H9 (cell line): ENCODE measurements around the gene RPL28. TPM values are rescaled to one million over a fixed set of nuclear protein-coding genes. Genes with fewer than 3 reads are reported as not detected.
A peak's percentile ranks its signal among the peaks of the same experiment; 100 is the strongest.

Experiments
- DNase-seq: peaks from one replicate; pipeline ENCODE4 v3.0.0-alpha.2; 2017
- H2AFZ ChIP-seq: one replicate; pipeline ENCODE4 v1.6.1; 2013; ENCODE audit warnings: mild to moderate bottlenecking, low read length, control low read depth, moderate library complexity
- H2AK5ac ChIP-seq: 2 replicates; pipeline ENCODE4 v1.6.1; 2013; ENCODE audit warnings: low read length, control low read depth, mixed read lengths; ENCODE audit not compliant: insufficient read length
- H2BK120ac ChIP-seq: one replicate; pipeline ENCODE4 v1.6.1; 2013; ENCODE audit warnings: low read depth, mild to moderate bottlenecking, low read length, control low read depth, inconsistent platforms; ENCODE audit not compliant: poor library complexity, severe bottlenecking
- H2BK12ac ChIP-seq: 2 replicates; pipeline ENCODE4 v1.6.1; 2013; ENCODE audit warnings: low read length, control low read depth, mixed read lengths, low read depth; ENCODE audit not compliant: insufficient read length
- H2BK15ac ChIP-seq: 2 replicates; pipeline ENCODE4 v1.6.1; 2013; ENCODE audit warnings: low read depth, low read length, control low read depth
- H2BK20ac ChIP-seq: one replicate; pipeline ENCODE4 v1.6.1; 2013; ENCODE audit warnings: low read depth, mild to moderate bottlenecking, low read length, control low read depth, inconsistent platforms; ENCODE audit not compliant: poor library complexity, severe bottlenecking
- H2BK5ac ChIP-seq: 2 replicates; pipeline ENCODE4 v1.6.1; 2013; ENCODE audit warnings: low read length, control low read depth, mixed read lengths; ENCODE audit not compliant: insufficient read length
- H3K14ac ChIP-seq: 2 replicates; pipeline ENCODE4 v1.6.1; 2013; ENCODE audit warnings: low read length, control low read depth; ENCODE audit not compliant: insufficient read depth
- H3K18ac ChIP-seq: 2 replicates; pipeline ENCODE4 v1.6.1; 2013; ENCODE audit warnings: low read depth, mild to moderate bottlenecking, mixed read lengths, low read length, control low read depth; ENCODE audit not compliant: insufficient read length
- H3K23ac ChIP-seq: 2 replicates; pipeline ENCODE4 v1.6.1; 2013; ENCODE audit warnings: low read length, control low read depth, mixed read lengths, low read depth; ENCODE audit not compliant: insufficient read length
- H3K23me2 ChIP-seq: 2 replicates; pipeline ENCODE4 v1.6.1; 2013; ENCODE audit warnings: low read depth, mild to moderate bottlenecking, mixed read lengths, low read length, control low read depth; ENCODE audit not compliant: insufficient read length, poor library complexity, severe bottlenecking
- H3K27ac ChIP-seq: 2 replicates; pipeline ENCODE4 v1.5.1; 2013; ENCODE audit warnings: low read length, control low read depth, mixed read lengths, low read depth; ENCODE audit not compliant: insufficient read length
- H3K27me3 ChIP-seq: 2 replicates; pipeline ENCODE4 v1.6.1; 2013; ENCODE audit warnings: low read length, control low read depth, inconsistent platforms; ENCODE audit not compliant: insufficient read depth
- H3K4ac ChIP-seq: 2 replicates; pipeline ENCODE4 v1.6.1; 2013; ENCODE audit warnings: low read depth, mild to moderate bottlenecking, control low read depth, inconsistent platforms, low read length, moderate library complexity
- H3K4me1 ChIP-seq: 2 replicates; pipeline ENCODE4 v1.6.1; 2013; ENCODE audit warnings: low read length, control low read depth, inconsistent platforms; ENCODE audit not compliant: insufficient read depth
- H3K4me2 ChIP-seq: 2 replicates; pipeline ENCODE4 v1.6.1; 2013; ENCODE audit warnings: low read length, control low read depth, mixed read lengths; ENCODE audit not compliant: insufficient read length, insufficient read depth
- H3K56ac ChIP-seq: 2 replicates; pipeline ENCODE4 v1.6.1; 2013; ENCODE audit warnings: low read depth, mild to moderate bottlenecking, mixed read lengths, low read length, control low read depth; ENCODE audit not compliant: insufficient read length
- H3K79me1 ChIP-seq: 2 replicates; pipeline ENCODE4 v1.6.1; 2013; ENCODE audit warnings: low read depth, mild to moderate bottlenecking, moderate library complexity, low read length, control low read depth, inconsistent platforms; ENCODE audit not compliant: insufficient read depth, poor library complexity, severe bottlenecking
- H3K79me2 ChIP-seq: 2 replicates; pipeline ENCODE4 v1.6.1; 2013; ENCODE audit warnings: low read length, control low read depth, inconsistent platforms; ENCODE audit not compliant: insufficient read depth
- H3K9ac ChIP-seq: 2 replicates; pipeline ENCODE4 v1.6.1; 2013; ENCODE audit warnings: low read length, control low read depth, mixed read lengths; ENCODE audit not compliant: insufficient read length; ENCODE audit errors: extremely low read depth
- H3K9me3 ChIP-seq: one replicate; pipeline ENCODE4 v1.6.1; 2013; ENCODE audit warnings: low read depth, low read length, inconsistent platforms; ENCODE audit not compliant: control insufficient read depth
- H3T11ph ChIP-seq: one replicate; pipeline ENCODE4 v1.6.1; 2013; ENCODE audit warnings: mild to moderate bottlenecking, low read length, control low read depth, inconsistent platforms
- H4K20me1 ChIP-seq: one replicate; pipeline ENCODE4 v1.6.1; 2013; ENCODE audit not compliant: control insufficient read depth, insufficient read length, insufficient read depth
- H4K5ac ChIP-seq: 2 replicates; pipeline ENCODE4 v1.6.1; 2013; ENCODE audit warnings: low read depth, mild to moderate bottlenecking, mixed read lengths, low read length, control low read depth; ENCODE audit not compliant: insufficient read length
- H4K8ac ChIP-seq: replicated peaks from 2 replicates; pipeline ENCODE4 v1.6.1; 2013; ENCODE audit warnings: low read length, control low read depth, mixed read lengths, low read depth; ENCODE audit not compliant: insufficient read length
- H4K91ac ChIP-seq: 2 replicates; pipeline ENCODE4 v1.6.1; 2013; ENCODE audit warnings: low read depth, mild to moderate bottlenecking, moderate library complexity, mixed read lengths, low read length, control low read depth; ENCODE audit not compliant: insufficient read length
- H3K27ac Mint-ChIP-seq, 3 experiments: 2 replicates in 2 of 3; 3 replicates in 1 of 3; pipeline ENCODE4 v1.8.0; 2020 to 2021; ENCODE audit warnings: mixed read lengths in 3 of 3, mild to moderate bottlenecking in 1 of 3, moderate library complexity in 1 of 3
- H3K27me3 Mint-ChIP-seq: 2 replicates; pipeline ENCODE4 v1.8.0; 2021; ENCODE audit warnings: low read depth, mild to moderate bottlenecking, moderate library complexity, mixed read lengths
- H3K36me3 Mint-ChIP-seq, 3 experiments: 2 replicates in 2 of 3; 3 replicates in 1 of 3; pipeline ENCODE4 v1.8.0; 2020 to 2021; ENCODE audit warnings: low read depth in 3 of 3, mixed read lengths in 3 of 3; ENCODE audit not compliant: insufficient read depth in 1 of 3
- H3K4me1 Mint-ChIP-seq, 2 experiments: 2 replicates each; pipeline ENCODE4 v1.8.0; 2020; ENCODE audit warnings: mixed read lengths in 2 of 2
- H3K4me3 Mint-ChIP-seq, 2 experiments: 2 replicates in 1 of 2; 3 replicates in 1 of 2; pipeline ENCODE4 v1.8.0; 2020 to 2021; ENCODE audit warnings: mild to moderate bottlenecking in 2 of 2, mixed read lengths in 2 of 2, moderate library complexity in 1 of 2
- H3K9me3 Mint-ChIP-seq, 2 experiments: 2 replicates in 1 of 2; 3 replicates in 1 of 2; pipeline ENCODE4 v1.8.0; 2020; ENCODE audit warnings: mild to moderate bottlenecking in 2 of 2, mixed read lengths in 2 of 2, moderate library complexity in 1 of 2
- WGBS: extraction: QIAGEN DNeasy Blood & Tissue Kit; methylation state at CpG from one replicate; pipeline ENCODE4 v1.1.7; 2013; ENCODE audit warnings: missing lambda C conversion rate, low lambda C conversion rate, mixed read lengths; ENCODE audit not compliant: insufficient read length; ENCODE audit errors: extremely low coverage; 5-methylcytosine and 5-hydroxymethylcytosine counted together
- total RNA-seq: library from RNA; stranded (reverse); gene quantifications from 2 replicates; pipeline ENCODE4 v1.2.1, GENCODE V29; 2021
- TF ChIP-seq, protein P1 (sequence below): fragments of 200-600 bp; sonication (generic); conservative IDR thresholded peaks from 3 replicates; pipeline ENCODE4 v1.8.0; 2021; ENCODE audit warnings: antibody characterized with exemption, mild to moderate bottlenecking

The RPL28 gene
- total RNA-seq, 1 experiment from 2014 or later, result 2,076 TPM

DNA sequence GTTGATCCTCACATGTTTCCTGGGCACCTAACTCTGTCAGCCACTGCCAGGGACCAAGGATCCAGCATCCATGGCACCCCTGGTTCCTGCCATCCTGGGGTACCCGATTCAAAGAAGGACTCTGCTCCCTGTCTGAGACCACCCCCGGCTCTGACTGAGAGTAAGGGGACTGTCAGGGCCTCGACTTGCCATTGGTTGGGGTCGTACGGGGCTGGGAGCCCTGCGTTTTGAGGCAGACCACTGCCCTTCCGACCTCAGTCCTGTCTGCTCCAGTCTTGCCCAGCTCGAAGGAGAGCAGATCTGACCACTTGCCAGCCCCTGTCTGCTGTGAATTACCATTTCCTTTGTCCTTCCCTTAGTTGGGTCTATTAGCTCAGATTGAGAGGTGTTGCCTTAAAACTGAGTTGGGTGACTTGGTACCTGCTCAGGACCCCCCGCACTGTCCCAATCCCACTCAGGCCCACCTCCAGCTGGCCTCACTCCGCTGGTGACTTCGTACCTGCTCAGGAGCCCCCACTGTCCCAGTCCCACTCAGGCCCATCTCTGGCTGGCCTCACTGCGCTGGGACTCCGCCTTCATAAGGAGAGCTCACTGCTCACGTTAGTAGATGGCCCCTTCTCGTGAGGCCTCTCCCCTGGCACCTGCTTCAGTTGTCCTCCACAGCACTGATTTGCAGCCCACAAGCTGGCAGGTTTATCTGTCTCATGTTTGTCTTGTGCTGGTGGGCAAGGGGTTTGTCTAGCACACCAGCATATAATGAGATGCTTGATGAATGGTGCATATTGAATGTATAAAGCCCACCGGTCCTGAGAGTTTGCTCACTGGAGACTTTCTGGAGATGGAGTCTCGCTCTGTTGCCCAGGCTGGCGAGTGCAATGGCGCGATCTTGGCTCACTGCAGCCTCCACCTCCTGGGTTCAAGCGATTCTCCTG is 3.9 kb downstream of the RPL28 start:
- Mint-ChIP-seq H3K36me3 (peaks cover 40 to 50% (median 44%) of the 10 kb centered on the region in 3 experiments), H3K27ac (peak overlapping the region in 1 of 3 experiments; percentile 87; a peak in 3 of 7 replicates), H3K27me3 (peaks cover 2% of the 10 kb centered on the region), H3K4me3 (peak overlapping the region in 1 of 2 experiments; percentile 47; a peak in 3 of 5 replicates), H3K9me3 (peaks cover 0 to 2% of the 10 kb centered on the region in 2 experiments; a peak in 1 of 5 replicates), H3K4me1 (peaks cover 60 to 74% of the 10 kb centered on the region in 2 experiments)
- TF ChIP-seq, protein P1, sequence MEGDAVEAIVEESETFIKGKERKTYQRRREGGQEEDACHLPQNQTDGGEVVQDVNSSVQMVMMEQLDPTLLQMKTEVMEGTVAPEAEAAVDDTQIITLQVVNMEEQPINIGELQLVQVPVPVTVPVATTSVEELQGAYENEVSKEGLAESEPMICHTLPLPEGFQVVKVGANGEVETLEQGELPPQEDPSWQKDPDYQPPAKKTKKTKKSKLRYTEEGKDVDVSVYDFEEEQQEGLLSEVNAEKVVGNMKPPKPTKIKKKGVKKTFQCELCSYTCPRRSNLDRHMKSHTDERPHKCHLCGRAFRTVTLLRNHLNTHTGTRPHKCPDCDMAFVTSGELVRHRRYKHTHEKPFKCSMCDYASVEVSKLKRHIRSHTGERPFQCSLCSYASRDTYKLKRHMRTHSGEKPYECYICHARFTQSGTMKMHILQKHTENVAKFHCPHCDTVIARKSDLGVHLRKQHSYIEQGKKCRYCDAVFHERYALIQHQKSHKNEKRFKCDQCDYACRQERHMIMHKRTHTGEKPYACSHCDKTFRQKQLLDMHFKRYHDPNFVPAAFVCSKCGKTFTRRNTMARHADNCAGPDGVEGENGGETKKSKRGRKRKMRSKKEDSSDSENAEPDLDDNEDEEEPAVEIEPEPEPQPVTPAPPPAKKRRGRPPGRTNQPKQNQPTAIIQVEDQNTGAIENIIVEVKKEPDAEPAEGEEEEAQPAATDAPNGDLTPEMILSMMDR, result no peak
- Histone ChIP-seq H2AK5ac (no peak overlapping the region), H4K91ac (no peak overlapping the region), H2BK5ac (no peak overlapping the region), H3K79me2 (peaks cover 17% of the 10 kb centered on the region; the same call in 1 of the 2 replicates), H3K4ac (no peak overlapping the region), H4K20me1 (peaks cover 3% of the 10 kb centered on the region), H2BK20ac (no peak overlapping the region), H2BK12ac (no peak overlapping the region), H3K27ac (no peak overlapping the region), H3K27me3 (no peaks in the 10 kb centered on the region), H3K79me1 (peaks cover 15% of the 10 kb centered on the region), H2AFZ (no peak overlapping the region), H3K9me3 (no peaks in the 10 kb centered on the region), H3T11ph (no peak overlapping the region), H3K9ac (no peak overlapping the region), H4K5ac (no peak overlapping the region), H3K56ac (no peak overlapping the region), H3K23ac (no peak overlapping the region), H4K8ac (no peak overlapping the region), H3K4me1 (peaks cover 7% of the 10 kb centered on the region), H3K14ac (no peak overlapping the region; the same call in 1 of the 2 replicates), H2BK120ac (no peak overlapping the region), H2BK15ac (no peak overlapping the region), H3K18ac (no peak overlapping the region), H3K23me2 (peaks cover 15% of the 10 kb centered on the region), H3K4me2 (no peak overlapping the region)
- DNase-seq, result no peak
- WGBS, result no CpG with 5 or more reads among the region's 21 CpGs
